Peyer's patch (tissue), 4 donors: Measurements from ENCODE around the gene KRTAP10-1.

ENCODE experiments used
- CTCF ChIP-seq, 6 experiments: fragments of 450-650 bp in 4 of 6; fragments of 200-600 bp in 2 of 6; sonication (generic) in 1 of 6; IDR thresholded peaks; one replicate each; pipeline ENCODE4 v1.5.1; 2017 to 2019; ENCODE audit warnings: antibody characterized with exemption in 6 of 6, mild to moderate bottlenecking in 3 of 6, moderate library complexity in 1 of 6
- POLR2A ChIP-seq, 2 donors: fragments of 450-650 bp; IDR thresholded peaks; one replicate each; pipeline ENCODE4 v1.5.1; 2017; ENCODE audit warnings: antibody characterized with exemption in 2 of 2, mild to moderate bottlenecking in 2 of 2, moderate library complexity in 2 of 2

DNA sequence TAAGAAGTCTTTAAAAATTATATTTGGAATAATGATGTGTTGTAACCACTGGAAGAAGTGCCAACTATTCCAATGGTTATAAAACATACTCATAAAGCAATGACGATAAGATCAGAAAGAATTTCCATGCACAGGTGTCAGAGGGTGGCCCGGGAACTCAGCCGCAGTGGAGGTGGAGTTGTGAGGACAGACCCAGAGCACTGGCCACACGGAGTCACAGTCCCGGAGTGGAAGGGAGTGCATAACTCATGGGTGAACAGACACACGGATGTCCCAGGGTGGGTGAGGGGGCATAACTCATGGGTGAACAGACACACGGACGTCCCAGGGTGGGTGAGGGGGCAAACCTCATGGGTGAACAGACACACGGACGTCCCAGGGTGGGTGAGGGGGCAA lies 36.0 kb upstream of the KRTAP10-1 start:
- TF ChIP-seq CTCF (IDR thresholded peaks at IDR 0.05) (no peak), POLR2A (IDR thresholded peaks at IDR 0.05) (no peak)
